Measurements from ENCODE around the gene SCPEP1.

The SCPEP1 gene, protein sequence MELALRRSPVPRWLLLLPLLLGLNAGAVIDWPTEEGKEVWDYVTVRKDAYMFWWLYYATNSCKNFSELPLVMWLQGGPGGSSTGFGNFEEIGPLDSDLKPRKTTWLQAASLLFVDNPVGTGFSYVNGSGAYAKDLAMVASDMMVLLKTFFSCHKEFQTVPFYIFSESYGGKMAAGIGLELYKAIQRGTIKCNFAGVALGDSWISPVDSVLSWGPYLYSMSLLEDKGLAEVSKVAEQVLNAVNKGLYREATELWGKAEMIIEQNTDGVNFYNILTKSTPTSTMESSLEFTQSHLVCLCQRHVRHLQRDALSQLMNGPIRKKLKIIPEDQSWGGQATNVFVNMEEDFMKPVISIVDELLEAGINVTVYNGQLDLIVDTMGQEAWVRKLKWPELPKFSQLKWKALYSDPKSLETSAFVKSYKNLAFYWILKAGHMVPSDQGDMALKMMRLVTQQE

DNA sequence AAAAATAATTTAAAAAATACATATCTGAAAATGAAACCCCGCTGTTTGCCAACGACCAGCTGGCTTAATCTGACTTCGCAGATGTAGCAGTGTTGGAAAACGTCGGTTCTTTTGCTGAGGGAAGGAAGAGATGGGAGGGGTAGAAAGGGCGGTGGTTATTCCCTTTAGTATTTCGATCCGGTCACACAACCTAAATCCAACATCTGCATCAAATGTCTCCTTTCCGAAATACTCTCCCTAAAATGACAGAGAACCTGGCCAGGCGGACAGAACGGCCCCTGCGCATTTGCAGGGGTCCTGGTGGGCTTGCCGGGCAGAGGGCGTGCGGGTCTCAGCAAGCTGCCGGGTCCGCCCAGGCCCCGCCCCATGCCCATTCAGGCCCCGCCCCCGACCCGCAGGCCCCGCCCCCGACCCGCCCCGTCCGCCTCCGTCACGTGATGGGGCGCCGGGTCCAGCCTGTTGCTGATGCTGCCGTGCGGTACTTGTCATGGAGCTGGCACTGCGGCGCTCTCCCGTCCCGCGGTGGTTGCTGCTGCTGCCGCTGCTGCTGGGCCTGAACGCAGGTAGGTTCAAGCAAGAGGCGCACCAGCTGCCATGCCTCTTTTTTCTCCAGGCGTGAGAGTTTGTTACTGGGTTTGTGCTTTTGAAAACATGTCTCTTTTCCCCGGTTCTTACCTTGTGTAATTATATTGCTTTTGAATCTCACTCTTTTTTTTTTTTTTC lies at the start of gene SCPEP1:
TSS of gene SCPEP1 (plus strand) at position 459 of the 723 bp plus-strand sequence. CDS start at position 488, 29 bp downstream.
- Histone ChIP-seq H3K27ac (peak within 1 kb of the TSS; percentile 64), H3K4me1 (peaks cover 21% of the 10 kb centered on the region)

DNA sequence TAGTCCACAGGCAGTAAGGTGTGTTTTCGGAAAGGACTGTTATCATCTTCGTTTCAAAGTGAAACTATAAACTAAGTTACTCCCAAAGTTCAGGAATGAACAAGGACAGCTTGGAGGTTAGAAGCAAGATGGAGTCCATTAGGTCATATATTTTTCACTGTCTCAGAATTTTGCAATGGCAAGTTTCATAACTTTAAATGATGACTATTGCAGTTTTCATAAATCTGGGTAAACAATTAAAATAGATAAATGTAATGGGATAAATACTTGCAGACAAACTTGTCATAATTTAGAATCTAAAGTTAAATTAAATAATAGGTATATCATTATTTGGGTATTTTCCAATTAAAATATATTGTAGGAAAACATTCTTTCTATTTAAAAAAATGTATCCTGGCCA lies 49.3 kb upstream of the SCPEP1 start:
- Histone ChIP-seq H3K9me3 (ENCODE audit: control insufficient read depth, low read length) (no peaks in the 10 kb centered on the region), H3K9ac (no peak overlapping the region), H3K27me3 (ENCODE audit: control insufficient read depth, insufficient read depth, low read length) (no peaks in the 10 kb centered on the region), H3K36me3 (ENCODE audit: control insufficient read depth, insufficient read depth, low read length) (no peaks in the 10 kb centered on the region), H3K4me2 (ENCODE audit: low read length) (no peak overlapping the region), H3K79me2 (no peaks in the 10 kb centered on the region), H3K4me1 (no peaks in the 10 kb centered on the region), H3K27ac (no peak overlapping the region), H2AFZ (no peak overlapping the region), H3K4me3 (ENCODE audit: low read depth, low read length) (no peak overlapping the region)
- TF ChIP-seq, protein P1, sequence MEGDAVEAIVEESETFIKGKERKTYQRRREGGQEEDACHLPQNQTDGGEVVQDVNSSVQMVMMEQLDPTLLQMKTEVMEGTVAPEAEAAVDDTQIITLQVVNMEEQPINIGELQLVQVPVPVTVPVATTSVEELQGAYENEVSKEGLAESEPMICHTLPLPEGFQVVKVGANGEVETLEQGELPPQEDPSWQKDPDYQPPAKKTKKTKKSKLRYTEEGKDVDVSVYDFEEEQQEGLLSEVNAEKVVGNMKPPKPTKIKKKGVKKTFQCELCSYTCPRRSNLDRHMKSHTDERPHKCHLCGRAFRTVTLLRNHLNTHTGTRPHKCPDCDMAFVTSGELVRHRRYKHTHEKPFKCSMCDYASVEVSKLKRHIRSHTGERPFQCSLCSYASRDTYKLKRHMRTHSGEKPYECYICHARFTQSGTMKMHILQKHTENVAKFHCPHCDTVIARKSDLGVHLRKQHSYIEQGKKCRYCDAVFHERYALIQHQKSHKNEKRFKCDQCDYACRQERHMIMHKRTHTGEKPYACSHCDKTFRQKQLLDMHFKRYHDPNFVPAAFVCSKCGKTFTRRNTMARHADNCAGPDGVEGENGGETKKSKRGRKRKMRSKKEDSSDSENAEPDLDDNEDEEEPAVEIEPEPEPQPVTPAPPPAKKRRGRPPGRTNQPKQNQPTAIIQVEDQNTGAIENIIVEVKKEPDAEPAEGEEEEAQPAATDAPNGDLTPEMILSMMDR (IDR thresholded peaks at IDR 0.05): no peak

More for the DNA sequence above, at the start of gene SCPEP1:
- Histone ChIP-seq H3K9ac (no peak within 1 kb of the TSS), H3K79me2 (no peaks in the 10 kb centered on the region), H3K4me3 (ENCODE audit: low read depth, low read length) (peak within 1 kb of the TSS; percentile 89), H3K4me2 (ENCODE audit: low read length) (peak within 1 kb of the TSS; percentile 89), H3K36me3 (ENCODE audit: control insufficient read depth, insufficient read depth, low read length) (no peaks in the 10 kb centered on the region), H3K9me3 (ENCODE audit: control insufficient read depth, low read length) (no peaks in the 10 kb centered on the region), H3K27me3 (ENCODE audit: control insufficient read depth, insufficient read depth, low read length) (no peaks in the 10 kb centered on the region), H2AFZ (peak within 1 kb of the TSS; percentile 92)
- TF ChIP-seq, protein P1 (IDR thresholded peaks at IDR 0.05): no peak

DNA sequence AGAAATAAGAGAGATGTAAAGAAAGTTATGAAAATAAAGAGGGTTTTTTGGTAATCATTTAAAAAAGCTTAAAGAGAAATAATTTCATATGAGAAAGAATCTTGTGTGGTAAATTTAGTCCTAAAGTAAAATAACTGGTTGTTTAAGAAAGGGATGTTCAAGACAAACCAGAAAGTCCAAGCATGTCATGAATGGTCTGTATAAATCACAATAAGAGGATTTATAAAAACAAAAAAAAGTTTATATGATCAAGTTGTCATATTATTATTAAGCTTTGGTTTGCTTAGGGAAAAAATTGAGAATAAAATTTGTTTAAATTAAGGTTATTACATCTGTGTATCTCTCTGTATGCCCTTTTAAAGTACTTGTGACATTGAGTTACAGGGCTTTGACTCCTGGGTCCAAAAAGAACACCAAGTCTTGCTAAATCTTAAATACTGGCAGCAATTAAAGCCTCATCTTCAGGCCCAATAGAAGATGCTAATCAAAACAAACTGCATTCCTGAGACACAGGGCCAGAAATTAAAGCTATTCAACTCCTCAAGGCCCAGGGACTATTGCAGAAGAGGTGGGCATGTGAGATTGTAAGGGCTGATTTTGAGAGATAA lies 48.5 kb upstream of the SCPEP1 start:
- Histone ChIP-seq H3K36me3 (ENCODE audit: control insufficient read depth, insufficient read depth, low read length) (no peaks in the 10 kb centered on the region), H3K4me3 (ENCODE audit: low read depth, low read length) (no peak overlapping the region), H3K27ac (no peak overlapping the region), H3K4me1 (no peaks in the 10 kb centered on the region), H3K9ac (no peak overlapping the region), H3K79me2 (no peaks in the 10 kb centered on the region), H3K9me3 (ENCODE audit: control insufficient read depth, low read length) (no peaks in the 10 kb centered on the region), H2AFZ (no peak overlapping the region), H3K4me2 (ENCODE audit: low read length) (no peak overlapping the region), H3K27me3 (ENCODE audit: control insufficient read depth, insufficient read depth, low read length) (no peaks in the 10 kb centered on the region)
- TF ChIP-seq, protein P1 (IDR thresholded peaks at IDR 0.05): no peak

DNA sequence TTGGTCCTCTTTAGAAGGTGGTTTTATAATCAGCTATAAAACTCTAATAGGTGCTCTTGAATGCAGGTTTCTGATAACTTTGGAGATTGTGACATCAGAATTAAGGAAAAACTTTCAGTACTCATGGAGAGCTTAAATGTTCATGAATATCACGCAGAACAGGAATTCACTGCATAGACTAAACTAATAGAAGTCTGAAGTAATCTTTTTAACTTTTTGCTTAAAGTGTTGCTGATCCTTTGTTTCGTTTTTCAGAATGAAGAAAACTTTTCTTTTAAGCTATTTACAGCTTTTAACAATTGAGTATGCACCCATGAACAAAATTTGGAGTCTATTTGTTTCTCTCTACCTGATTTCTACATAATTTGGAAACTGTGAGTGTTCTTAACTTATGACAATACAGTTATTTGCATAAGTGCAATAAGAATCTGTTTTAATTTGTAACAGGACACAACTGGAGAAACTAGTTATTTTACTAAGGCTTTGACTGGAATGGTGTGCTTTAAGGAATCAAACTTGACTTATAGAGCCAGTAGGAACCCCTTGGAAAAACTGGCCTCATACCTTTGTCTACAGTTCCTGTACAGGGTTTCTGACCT lies 47.1 kb upstream of the SCPEP1 start:
- Histone ChIP-seq H3K4me2 (ENCODE audit: low read length) (no peak overlapping the region), H2AFZ (no peak overlapping the region), H3K79me2 (no peaks in the 10 kb centered on the region), H3K36me3 (ENCODE audit: control insufficient read depth, insufficient read depth, low read length) (no peaks in the 10 kb centered on the region), H3K27me3 (ENCODE audit: control insufficient read depth, insufficient read depth, low read length) (no peaks in the 10 kb centered on the region), H3K27ac (no peak overlapping the region), H3K9ac (no peak overlapping the region), H3K4me1 (no peaks in the 10 kb centered on the region), H3K9me3 (ENCODE audit: control insufficient read depth, low read length) (no peaks in the 10 kb centered on the region), H3K4me3 (ENCODE audit: low read depth, low read length) (no peak overlapping the region)
- TF ChIP-seq, protein P1 (IDR thresholded peaks at IDR 0.05): no peak

Data from parathyroid adenoma (tissue), 2 donors.